GM19324 (cell line): ENCODE data around the gene SKAP2.

Experiments
- ATAC-seq: cut with Tn5 transposase; IDR thresholded peaks from one replicate; pipeline ENCODE4 v1.9.1; 2021; ENCODE audit warnings: mild to moderate bottlenecking, moderate library complexity; ENCODE audit not compliant: unreplicated experiment, low FRiP score

SKAP2 gene

DNA sequence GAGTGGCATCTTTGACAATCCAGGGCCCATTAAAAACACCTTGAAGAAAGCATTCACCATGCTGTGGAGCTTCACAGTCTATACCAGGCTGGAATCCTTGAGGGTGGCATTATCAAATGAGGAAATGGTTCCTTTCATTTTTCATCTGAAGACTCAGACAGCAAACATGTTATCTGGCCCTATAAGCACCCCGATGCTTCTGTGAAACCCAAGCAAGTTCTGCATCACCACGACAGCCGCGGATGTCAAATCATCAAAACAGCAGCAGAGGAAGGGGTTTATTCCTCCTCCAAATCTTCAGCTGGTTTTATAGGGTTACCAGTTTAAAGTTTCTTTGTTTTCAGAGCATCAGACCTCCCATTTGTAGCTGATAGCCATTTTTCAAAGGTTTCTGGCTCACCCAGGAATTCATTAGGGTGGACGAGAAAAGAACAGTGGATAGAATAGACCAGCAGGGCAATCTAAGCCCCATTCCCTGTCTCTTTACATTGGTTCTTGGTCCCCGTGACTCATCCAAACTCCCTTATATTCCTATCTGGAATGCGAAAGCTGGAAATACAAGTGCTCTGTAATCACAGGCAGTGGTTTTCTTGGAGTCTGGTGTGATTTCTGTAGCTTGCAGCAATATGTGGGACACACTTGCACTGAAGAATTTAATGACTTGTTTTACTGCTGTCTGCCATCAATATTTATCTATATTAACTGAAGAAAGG lies 217.9 kb downstream of the SKAP2 start:
- no peak for ATAC-seq

- ATAC-seq: no peak
Measured at GRCh38 chr7:26645121-26645520, 219.3 kb downstream of the SKAP2 start.

DNA sequence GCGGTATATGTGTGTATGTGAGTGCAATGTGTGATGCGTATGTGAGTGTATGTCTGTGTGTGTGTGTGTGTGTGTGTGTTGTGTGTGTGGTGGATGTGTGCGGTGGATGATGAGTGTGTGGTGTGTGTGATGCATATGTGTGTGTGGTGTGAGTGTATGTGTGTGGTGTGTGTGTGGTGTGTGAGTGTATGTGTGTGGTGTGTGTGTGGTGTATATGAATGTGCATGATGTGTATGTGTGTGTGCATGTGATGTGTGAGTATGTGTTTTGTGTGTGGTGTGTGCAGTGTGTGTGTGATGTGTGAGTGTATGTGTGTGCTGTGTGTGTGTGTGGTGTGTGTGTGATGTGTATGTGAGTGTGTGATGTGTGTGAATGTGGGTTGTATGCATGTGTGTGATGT lies 222.0 kb downstream of the SKAP2 start:
- ATAC-seq: no peak

DNA sequence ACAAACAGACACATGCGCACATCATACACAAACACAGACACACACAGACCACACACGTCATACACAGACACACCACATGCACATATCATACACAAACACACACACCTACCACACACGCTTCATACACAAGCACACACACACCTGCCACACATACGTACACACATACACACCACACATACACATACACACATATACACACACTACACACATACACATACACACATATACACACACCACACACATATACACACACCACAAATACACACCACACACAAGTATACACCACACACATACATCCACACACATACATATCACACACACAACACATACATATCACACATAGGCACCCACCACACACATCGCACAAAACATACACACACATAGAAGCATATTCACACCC lies 224.7 kb downstream of the SKAP2 start:
- no peak for ATAC-seq

DNA sequence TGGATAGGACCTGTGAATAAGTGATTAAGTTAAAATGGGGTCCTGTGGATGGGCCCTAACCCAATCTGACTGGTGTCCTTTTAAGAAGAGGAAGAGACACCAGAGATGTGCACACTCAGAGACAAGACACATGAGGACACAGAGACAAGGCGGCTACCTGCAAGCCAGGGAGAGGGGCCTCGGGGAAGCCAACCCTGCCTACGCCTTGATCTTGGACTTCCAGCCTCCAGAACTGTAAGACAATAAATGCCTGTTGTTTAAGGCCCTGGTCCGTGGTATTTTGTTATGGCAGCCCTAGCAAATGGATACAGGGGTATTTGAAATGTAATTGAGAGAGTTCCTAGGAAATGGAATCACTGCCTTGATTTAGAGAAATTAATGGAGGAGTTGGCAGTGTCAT lies 225.3 kb downstream of the SKAP2 start:
- ATAC-seq: no peak

DNA sequence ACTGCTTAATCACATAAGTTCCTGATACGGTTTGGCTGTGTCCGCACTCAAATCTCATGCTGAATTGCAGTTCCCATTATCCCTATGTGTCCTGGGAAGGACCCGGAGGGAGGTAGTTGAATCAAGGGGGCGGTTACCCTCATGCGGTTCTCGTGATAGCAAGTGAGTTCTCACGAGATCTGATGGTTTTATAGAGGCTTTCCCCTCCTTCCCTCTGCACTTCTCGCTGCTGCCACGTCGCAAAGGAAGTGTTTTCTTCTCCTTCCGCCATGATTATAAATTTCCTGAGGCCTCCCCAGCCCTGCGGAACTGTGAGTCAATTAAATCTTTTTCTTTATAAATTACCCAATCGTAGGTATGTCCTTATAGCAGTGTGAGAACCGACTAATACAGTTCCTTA lies 226.2 kb downstream of the SKAP2 start:
- no peak for ATAC-seq

GRCh38 chr7:26637610-26638009 lies 226.8 kb downstream of the SKAP2 start:
- ATAC-seq: no peak

- no peak for ATAC-seq
Measured at GRCh38 chr7:26636808-26637207, 227.6 kb downstream of the SKAP2 start.

- no peak for ATAC-seq
Measured at GRCh38 chr7:26633557-26633956, 230.8 kb downstream of the SKAP2 start.

- ATAC-seq: no peak
Measured at GRCh38 chr7:26631601-26632000, 232.8 kb downstream of the SKAP2 start.

DNA sequence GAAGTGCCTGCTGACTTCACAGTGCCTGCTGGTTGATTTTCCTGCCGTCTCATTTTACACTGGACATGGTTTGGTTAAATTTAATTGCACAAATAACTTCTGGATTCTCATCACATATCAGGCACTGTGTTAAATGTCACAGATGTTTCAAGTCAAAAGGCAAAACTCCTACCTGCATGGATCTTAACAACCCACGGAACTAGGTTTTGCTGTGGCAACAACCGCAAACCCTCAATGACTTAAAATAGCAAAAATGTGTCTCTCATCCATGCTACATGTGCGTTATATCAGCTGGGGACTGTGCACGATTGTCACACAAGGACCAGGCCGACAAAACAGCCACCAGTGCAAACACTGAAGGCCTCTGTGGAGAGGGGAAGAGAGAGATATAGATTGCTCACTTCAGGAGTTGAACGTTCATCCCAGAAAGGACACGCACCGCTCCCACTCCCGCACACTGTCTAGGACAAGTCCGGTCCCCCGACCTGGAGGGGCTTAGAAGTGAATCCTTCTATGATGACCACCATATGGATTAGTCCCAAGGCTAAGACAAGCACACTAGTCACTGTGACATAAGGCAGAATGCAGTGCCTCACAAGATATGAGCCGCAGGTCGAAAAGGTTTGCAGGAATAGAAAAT lies 233.3 kb downstream of the SKAP2 start:
- no peak for ATAC-seq

GRCh38 chr7:26630361-26630760 lies 234.0 kb downstream of the SKAP2 start:
- ATAC-seq: no peak

DNA sequence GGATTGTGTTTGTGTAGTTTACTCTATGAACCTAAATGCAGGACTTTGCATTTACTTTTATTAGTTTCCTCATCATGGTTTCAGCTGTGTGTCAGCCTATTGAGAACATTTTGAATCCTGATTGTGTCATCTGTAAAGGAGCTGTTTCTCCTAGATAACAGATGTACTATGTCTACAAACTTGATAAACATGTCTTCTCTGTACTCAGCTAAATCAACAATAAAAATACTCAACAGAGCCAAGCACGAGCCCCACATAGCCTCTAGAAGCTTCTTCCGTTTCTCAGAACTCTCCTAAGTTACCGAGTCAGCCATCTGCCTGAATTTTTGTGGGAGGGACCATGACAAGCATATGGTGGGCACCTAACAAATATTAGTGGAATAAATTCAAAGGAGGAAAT lies 234.7 kb downstream of the SKAP2 start:
- no peak for ATAC-seq

- ATAC-seq: no peak
Measured at GRCh38 chr7:26627891-26628341, 236.5 kb downstream of the SKAP2 start.

DNA sequence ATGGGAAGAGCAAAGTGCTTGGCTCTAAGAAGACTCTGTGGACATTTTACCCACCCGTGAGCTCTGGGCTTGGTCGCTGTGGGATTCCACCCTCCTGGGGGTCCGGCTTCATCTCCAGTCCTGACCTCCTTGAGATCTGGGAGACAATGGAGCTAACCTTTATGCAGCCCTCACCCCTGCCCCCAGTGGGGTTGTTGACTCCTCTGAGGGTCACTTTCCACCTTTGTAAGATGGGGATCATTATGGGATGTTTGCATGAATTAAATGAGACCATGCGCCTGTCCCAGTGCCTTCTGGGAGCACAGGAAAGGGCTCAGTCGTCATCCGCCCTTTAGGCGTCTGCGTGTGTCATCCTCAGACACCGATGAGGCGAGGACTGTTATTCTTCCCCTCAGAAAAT lies 237.2 kb downstream of the SKAP2 start:
- ATAC-seq: no peak

GRCh38 chr7:26626687-26627086 lies 237.7 kb downstream of the SKAP2 start:
- ATAC-seq: no peak

- no peak for ATAC-seq
Measured at GRCh38 chr7:26626156-26626555, 238.2 kb downstream of the SKAP2 start.

GRCh38 chr7:26625286-26625685 lies 239.1 kb downstream of the SKAP2 start:
- no peak for ATAC-seq

GRCh38 chr7:26624839-26625238 lies 239.6 kb downstream of the SKAP2 start:
- ATAC-seq: no peak

- ATAC-seq: no peak
Measured at GRCh38 chr7:26624431-26624830, 240.0 kb downstream of the SKAP2 start.

DNA sequence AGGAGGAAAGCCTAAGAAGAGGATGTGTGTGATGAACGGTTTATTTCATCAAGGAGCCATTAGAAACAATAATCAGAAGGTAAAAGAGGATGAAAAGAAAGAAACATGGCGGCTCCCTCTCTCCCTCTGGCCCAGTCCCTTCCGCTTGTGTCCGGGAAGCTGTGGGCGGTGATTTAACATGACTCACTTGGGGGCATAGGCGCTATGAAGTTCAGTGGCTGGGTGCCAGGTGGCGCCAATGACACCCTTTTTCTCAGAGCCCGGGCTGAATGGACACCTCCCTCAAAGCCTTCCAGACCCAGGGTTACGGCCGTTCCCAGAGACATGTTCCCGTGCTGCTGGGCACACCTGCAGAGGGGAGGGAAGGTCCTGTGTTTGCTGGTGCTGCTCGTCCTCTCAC lies 244.0 kb downstream of the SKAP2 start:
- no peak for ATAC-seq

- ATAC-seq: no peak
Measured at GRCh38 chr7:26619348-26619984, 244.9 kb downstream of the SKAP2 start.
